ENCODE measurements around the gene MYL2.

- TF ChIP-seq CTCF (IDR thresholded peaks at IDR 0.05; ENCODE audit: poor library complexity, severe bottlenecking) (no peak), RAD21 (conservative IDR thresholded peaks at IDR 0.05) (no peak), REST (IDR thresholded peaks at IDR 0.05; ENCODE audit: borderline replicate concordance) (no peak), TAF1 (IDR thresholded peaks at IDR 0.05; ENCODE audit: low read depth) (no peak), EZH2 (IDR thresholded peaks at IDR 0.05; ENCODE audit: borderline replicate concordance, insufficient read depth, low read length, poor library complexity, severe bottlenecking) (no peak), EP300 (conservative IDR thresholded peaks at IDR 0.05; ENCODE audit: poor library complexity, severe bottlenecking) (no peak), POLR2AphosphoS5 (IDR thresholded peaks at IDR 0.05) (no peak)
These were observed 16.2 kb upstream of the MYL2 start for GRCh38 chr12:110936367-110937103.

All from neural cell (in vitro differentiated cells).